Stomach smooth muscle (tissue), 2 donors: ENCODE measurements around the gene PTPRK.

Source experiments
- H3K27ac ChIP-seq: one replicate; pipeline ENCODE4 v1.7.0; 2013; ENCODE audit warnings: mild to moderate bottlenecking, low read length, inconsistent platforms
- H3K27me3 ChIP-seq, 2 donors: one replicate each; pipeline ENCODE4 v1.7.0; 2013; ENCODE audit warnings: low read length in 2 of 2; ENCODE audit not compliant: insufficient read depth in 2 of 2, control insufficient read depth in 1 of 2
- H3K36me3 ChIP-seq, 2 donors: one replicate each; pipeline ENCODE4 v1.7.0; 2013; ENCODE audit warnings: low read length in 2 of 2; ENCODE audit not compliant: control insufficient read depth in 2 of 2, insufficient read depth in 2 of 2
- H3K4me1 ChIP-seq: one replicate; pipeline ENCODE4 v1.7.0; 2013; ENCODE audit warnings: low read length; ENCODE audit not compliant: control insufficient read depth, insufficient read depth
- H3K4me3 ChIP-seq, 2 donors: one replicate each; pipeline ENCODE4 v1.7.0; 2013; ENCODE audit warnings: low read length in 2 of 2
- H3K9ac ChIP-seq, 2 donors: one replicate each; pipeline ENCODE4 v1.7.0; 2013; ENCODE audit warnings: low read length in 2 of 2, mild to moderate bottlenecking in 1 of 2
- H3K9me3 ChIP-seq, 2 donors: one replicate each; pipeline ENCODE4 v1.7.0; 2013; ENCODE audit warnings: low read length in 2 of 2; ENCODE audit not compliant: control insufficient read depth in 2 of 2
- donor health status: healthy.
- donor health status: Pancreatic carcinoma.

Gene PTPRK

DNA sequence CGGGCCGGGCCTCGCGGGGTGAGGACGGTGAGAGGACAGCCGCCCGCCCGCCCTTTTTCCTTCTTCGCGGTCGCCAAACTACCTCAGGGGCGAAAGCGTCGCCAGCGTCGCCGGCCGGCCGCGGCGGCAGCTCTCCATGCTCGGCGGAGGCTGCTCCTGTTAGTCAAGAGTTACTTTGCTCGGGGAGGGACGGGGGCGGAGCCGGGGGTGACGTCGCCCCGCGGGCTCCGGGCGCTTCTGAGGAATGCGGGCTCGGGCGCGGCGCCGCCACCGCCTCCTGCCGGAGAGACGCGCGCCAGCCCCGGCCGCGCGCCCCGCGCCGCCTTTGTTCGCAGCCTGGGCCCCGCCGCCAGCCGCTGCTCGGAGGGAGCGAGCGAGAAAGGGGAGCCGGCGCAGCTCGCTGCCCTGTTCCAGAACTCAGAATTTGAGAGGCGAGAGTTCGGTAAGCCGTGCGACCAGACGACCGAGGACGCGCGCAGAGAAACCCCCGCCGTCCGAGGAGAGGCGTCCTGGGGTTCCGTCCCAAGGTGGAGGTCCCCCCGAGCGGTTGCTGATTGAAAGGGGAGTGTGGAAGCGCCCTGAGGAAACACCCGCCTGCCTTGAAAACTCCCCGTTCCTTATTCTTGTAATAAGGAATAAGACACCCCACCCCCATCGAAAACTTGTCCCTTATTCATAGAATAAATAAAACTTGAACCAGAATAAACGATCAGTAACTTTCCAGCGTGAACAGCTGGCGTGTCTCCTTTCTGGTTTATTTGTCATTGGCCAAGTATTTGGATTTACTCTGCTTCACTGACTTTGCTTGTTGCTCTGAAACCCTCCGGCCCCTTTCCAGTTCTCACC, at the start of gene PTPRK:
TSS of gene PTPRK (minus strand) at position 164 of the 846 bp plus-strand sequence. CDS start 241 bp downstream, outside the sequence.
- H3K9me3 ChIP-seq: no peaks in the 10 kb centered on the region
- H3K27me3 ChIP-seq: no peaks in the 10 kb centered on the region
- peak within 1 kb of the TSS; percentile 90 to 96 for H3K4me3 ChIP-seq
- peak within 1 kb of the TSS; percentile 88 for H3K27ac ChIP-seq
- no peaks in the 10 kb centered on the region for H3K36me3 ChIP-seq
- peak within 1 kb of the TSS; percentile 82 to 84 for H3K9ac ChIP-seq
- H3K4me1 ChIP-seq: peaks cover 15% of the 10 kb centered on the region

DNA sequence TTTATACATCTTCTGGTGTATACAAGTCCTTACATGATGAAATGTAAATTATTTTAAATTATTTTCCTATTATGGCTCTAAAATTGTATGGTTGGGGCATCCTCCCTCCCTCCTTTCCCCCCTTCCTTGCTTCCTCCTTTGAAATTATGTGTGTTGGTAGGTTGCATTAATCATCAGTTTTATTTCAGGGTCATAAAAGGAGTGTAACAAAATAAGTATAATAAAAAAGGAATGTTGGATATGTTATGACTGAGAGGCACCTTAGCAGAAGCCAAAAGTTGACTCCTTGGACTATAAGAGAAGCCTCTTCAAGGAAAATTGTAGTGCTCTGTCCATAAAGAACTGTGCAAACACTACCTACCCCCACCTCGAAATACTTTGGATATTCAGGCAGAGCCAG, 46.6 kb upstream of the PTPRK start:
- Histone ChIP-seq H3K27ac (no peak overlapping the region), H3K27me3 (no peaks in the 10 kb centered on the region), H3K9ac (no peak overlapping the region), H3K9me3 (peaks cover 0 to 3% of the 10 kb centered on the region in 2 donors), H3K4me1 (no peaks in the 10 kb centered on the region), H3K4me3 (no peak overlapping the region), H3K36me3 (no peaks in the 10 kb centered on the region)

DNA sequence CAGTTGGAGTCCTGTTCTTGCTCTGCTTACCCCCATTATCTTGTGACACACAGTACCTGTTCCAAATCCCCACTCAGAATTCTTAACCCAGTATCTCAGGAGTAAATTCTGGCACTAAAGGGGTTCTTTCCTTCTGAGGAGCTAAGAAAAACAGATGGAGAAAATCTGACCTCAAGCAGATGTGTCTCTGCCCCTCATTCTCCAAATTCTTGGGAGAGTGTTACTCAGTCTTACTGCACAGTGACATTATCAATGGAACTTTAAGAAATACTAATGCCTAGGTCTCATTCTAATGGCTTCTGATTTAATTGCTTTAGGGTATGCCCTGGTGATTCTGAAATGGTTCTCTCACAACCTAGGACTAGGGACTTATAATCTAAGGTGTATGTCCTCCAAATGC, 40.6 kb upstream of the PTPRK start:
- Histone ChIP-seq H3K36me3 (no peaks in the 10 kb centered on the region), H3K9ac (no peak overlapping the region), H3K27me3 (no peaks in the 10 kb centered on the region), H3K9me3 (no peaks in the 10 kb centered on the region), H3K4me3 (no peak overlapping the region), H3K27ac (no peak overlapping the region), H3K4me1 (no peaks in the 10 kb centered on the region)

DNA sequence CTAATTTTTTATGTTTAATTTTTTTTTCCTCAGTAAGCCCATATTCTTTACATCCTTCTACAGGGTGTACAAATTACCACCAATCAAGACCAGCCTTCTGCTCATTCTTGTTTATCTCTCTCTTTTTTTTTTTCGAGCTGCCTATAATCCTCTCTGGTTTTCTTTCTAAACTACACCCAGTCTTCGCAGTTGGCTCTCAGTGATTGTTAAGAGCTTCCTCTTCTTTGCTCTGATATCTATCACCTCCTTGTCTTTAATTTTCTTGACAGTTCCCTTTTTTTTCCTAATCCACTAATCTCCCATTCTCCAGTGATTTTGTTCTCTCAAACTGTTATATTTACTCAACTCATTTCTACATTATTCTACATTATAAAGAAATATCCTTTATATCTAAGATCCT, 38.5 kb upstream of the PTPRK start:
- H3K27ac ChIP-seq: no peak overlapping the region
- H3K27me3 ChIP-seq: no peaks in the 10 kb centered on the region
- no peaks in the 10 kb centered on the region for H3K36me3 ChIP-seq
- no peaks in the 10 kb centered on the region for H3K4me1 ChIP-seq
- no peak overlapping the region for H3K9ac ChIP-seq
- H3K4me3 ChIP-seq: no peak overlapping the region
- no peaks in the 10 kb centered on the region for H3K9me3 ChIP-seq

DNA sequence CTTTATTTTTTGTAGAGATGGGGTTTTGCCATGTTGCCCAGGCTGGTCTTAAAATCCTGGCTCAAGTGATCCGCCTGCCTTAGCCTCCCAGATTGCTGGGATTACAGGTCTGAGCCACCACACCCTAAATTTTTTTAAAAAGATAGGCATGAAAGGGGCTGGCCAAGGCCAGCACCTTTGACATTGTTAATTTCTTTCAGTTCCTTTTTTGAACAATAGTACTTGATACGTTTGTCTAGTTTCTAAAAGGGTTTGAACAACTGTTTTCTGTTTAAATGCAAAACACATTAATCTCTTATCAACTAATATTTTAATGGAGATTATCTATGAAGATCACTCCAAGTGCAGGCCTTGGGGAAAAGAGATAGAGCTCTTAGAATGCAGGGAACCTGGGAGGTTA, 37.6 kb upstream of the PTPRK start:
- Histone ChIP-seq H3K27me3 (no peaks in the 10 kb centered on the region), H3K27ac (no peak overlapping the region), H3K4me1 (no peaks in the 10 kb centered on the region), H3K9ac (no peak overlapping the region), H3K36me3 (no peaks in the 10 kb centered on the region), H3K4me3 (no peak overlapping the region), H3K9me3 (no peaks in the 10 kb centered on the region)

DNA sequence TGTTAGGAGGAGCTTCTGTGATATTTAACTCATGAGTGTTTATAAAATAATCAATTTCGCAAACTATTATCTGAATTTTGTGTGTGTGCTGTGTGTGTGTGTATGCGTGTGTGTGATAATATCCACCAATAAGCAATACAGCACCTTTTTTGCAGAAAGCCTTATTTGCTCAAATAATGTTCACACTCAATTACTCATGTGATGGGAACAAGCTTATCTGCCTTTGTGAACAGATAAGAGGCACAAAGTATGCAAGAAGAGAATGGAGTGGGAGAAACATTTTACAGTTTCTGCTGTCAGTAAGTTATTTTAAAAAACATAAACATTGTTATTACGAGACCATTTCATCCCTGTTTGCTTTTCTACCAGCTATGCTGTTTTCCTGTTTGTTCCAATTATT, 36.7 kb upstream of the PTPRK start:
- Histone ChIP-seq H3K4me3 (no peak overlapping the region), H3K9ac (no peak overlapping the region), H3K27me3 (no peaks in the 10 kb centered on the region), H3K4me1 (no peaks in the 10 kb centered on the region), H3K36me3 (no peaks in the 10 kb centered on the region), H3K27ac (no peak overlapping the region), H3K9me3 (no peaks in the 10 kb centered on the region)

DNA sequence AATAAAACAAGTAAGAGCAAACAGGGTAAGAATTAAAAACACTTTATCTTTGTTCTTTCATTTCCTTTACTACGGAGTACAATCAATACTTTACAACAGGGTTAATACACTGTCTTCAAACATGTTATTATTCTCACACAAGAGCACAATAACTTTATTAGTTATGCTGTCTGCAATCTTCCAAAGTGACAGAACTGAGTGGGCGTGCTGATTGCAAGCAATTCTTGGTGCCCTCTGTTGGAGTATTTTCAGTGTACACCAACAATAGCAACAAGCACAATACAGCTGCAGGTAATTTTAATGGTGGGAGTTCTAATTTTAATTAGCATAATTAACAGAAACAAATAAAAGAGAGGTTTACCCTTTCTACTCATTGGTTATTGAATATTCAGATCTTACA, 33.9 kb upstream of the PTPRK start:
- Histone ChIP-seq H3K4me3 (no peak overlapping the region), H3K36me3 (no peaks in the 10 kb centered on the region), H3K9ac (no peak overlapping the region), H3K4me1 (no peaks in the 10 kb centered on the region), H3K27me3 (no peaks in the 10 kb centered on the region), H3K9me3 (no peaks in the 10 kb centered on the region), H3K27ac (no peak overlapping the region)

DNA sequence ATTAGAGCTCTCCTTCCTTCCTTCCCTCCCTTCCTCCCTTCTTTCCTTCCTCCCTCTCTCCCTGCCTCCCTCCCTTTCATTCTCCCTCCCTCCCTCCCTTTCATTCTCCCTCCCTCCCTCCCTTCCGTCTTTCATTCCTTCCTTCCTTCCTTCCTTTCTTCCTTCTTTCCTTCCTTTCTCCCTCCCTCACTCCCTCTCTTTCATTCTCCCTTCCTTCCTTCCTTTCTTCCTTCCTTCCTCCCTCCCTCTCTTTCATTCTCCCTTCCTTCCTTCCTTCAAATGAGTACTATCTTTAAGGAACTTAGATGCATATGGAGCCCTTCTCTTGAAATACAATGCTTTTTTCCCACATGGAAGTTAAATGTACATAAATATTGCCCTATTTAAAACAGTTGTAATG, 20.9 kb upstream of the PTPRK start:
- Histone ChIP-seq H3K27ac (no peak overlapping the region), H3K27me3 (no peaks in the 10 kb centered on the region), H3K4me3 (no peak overlapping the region), H3K36me3 (no peaks in the 10 kb centered on the region), H3K9ac (no peak overlapping the region), H3K4me1 (no peaks in the 10 kb centered on the region), H3K9me3 (no peaks in the 10 kb centered on the region)

DNA sequence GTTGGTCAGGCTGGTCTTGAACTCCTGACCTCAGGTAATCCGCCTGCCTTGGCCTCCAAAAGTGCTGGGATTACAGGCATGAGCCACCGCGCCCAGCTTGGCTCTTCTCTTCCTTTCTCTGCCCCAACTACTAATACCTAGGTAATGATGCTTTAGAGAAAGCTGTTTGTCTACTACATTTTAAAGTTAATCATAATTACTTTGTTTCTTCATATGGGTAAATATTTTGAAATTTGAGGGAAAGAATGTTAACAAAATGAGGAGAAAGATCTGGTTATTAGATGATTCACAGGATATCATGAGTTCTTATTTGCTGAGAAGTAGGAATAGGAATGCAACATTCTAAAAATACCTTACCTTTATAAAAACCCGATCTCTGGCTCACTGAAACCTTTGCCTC, 18.4 kb upstream of the PTPRK start:
- Histone ChIP-seq H3K9ac (no peak overlapping the region), H3K4me1 (no peaks in the 10 kb centered on the region), H3K27me3 (no peaks in the 10 kb centered on the region), H3K9me3 (no peaks in the 10 kb centered on the region), H3K4me3 (no peak overlapping the region), H3K27ac (no peak overlapping the region), H3K36me3 (no peaks in the 10 kb centered on the region)

DNA sequence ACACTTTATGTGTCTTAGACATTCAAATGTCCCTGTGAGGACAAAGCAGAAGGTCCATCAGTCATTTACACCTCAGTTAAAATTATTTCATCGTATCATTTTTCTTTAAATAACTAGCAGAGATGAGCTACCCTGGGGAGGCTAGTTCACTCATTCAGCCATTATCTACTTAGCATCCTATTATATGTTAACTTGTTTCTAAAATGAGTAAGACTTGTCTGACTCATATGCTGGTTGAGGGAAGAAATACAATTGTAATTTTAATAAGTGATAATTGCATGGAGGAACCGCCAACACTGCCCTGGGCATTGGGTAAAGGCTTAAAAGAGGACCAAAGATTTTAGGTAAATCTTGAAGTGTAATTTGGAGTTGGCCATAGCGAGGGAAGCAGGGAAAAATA, 12.4 kb upstream of the PTPRK start:
- Histone ChIP-seq H3K9ac (no peak overlapping the region), H3K27me3 (no peaks in the 10 kb centered on the region), H3K9me3 (no peaks in the 10 kb centered on the region), H3K4me1 (no peaks in the 10 kb centered on the region), H3K36me3 (no peaks in the 10 kb centered on the region), H3K4me3 (no peak overlapping the region), H3K27ac (no peak overlapping the region)

DNA sequence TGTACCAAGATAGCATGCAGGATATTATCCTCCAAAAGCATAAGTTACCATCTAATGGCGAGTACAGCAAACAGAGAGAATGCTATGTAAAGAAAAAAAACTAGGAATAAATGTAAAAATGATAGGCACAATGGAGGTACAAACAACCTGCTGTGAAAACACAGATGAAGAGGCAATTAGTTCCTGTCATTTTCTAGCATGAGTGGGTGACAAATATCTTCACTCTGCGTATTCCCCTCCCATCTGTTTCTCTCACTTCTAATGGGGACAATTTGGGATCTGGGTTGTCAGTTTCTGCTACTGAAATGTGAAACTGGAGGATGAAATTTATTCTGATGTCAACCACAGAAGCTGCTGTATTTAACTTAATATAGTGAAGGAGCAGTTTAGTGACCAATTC, 11.7 kb upstream of the PTPRK start:
- no peak overlapping the region for H3K27ac ChIP-seq
- H3K27me3 ChIP-seq: no peaks in the 10 kb centered on the region
- H3K9ac ChIP-seq: no peak overlapping the region
- H3K9me3 ChIP-seq: no peaks in the 10 kb centered on the region
- no peaks in the 10 kb centered on the region for H3K4me1 ChIP-seq
- no peak overlapping the region for H3K4me3 ChIP-seq
- no peaks in the 10 kb centered on the region for H3K36me3 ChIP-seq
